Neural progenitor cell (in vitro differentiated cells): Measurements from ENCODE around the gene TBC1D9B.

Experiments used
- CTCF ChIP-seq: fragments of 200-600 bp; sonication (generic); IDR thresholded peaks from 2 replicates; pipeline ENCODE4 v1.5.1; 2017; ENCODE audit warnings: antibody characterized with exemption, mild to moderate bottlenecking
- EZH2 ChIP-seq: fragments of 200-600 bp; sonication (generic); IDR thresholded peaks from 2 replicates; pipeline ENCODE4 v1.6.1; 2017; ENCODE audit warnings: antibody characterized with exemption, mild to moderate bottlenecking, moderate library complexity
- EZH2phosphoT487 ChIP-seq: fragments of 200-600 bp; sonication (generic); IDR thresholded peaks from 2 replicates; pipeline ENCODE4 v1.6.1; 2017; ENCODE audit warnings: antibody characterized with exemption

GRCh38 chr5:179909224-179909623, 1.5 kb upstream of the TBC1D9B start:
- TF ChIP-seq CTCF (no peak), EZH2 (no peak), EZH2phosphoT487 (no peak)
